Measurements from ENCODE around the gene LPP.

The LPP gene

GRCh38 chr3:188223936-188224335 lies 70.0 kb downstream of the LPP start:
- Histone ChIP-seq H3K9me3 (ENCODE audit: severe bottlenecking) (no peaks in the 10 kb centered on the region), H3K27ac (ENCODE audit: poor library complexity, severe bottlenecking) (no peak overlapping the region), H3K36me3 (ENCODE audit: low read depth) (no peaks in the 10 kb centered on the region), H3K4me1 (ENCODE audit: insufficient read depth, poor library complexity, severe bottlenecking) (peaks cover 3% of the 10 kb centered on the region), H3K27me3 (ENCODE audit: insufficient read depth, poor library complexity, severe bottlenecking) (no peaks in the 10 kb centered on the region), H3K4me3 (ENCODE audit: severe bottlenecking) (no peak overlapping the region)
- DNase-seq (ENCODE audit: low spot score): no peak
- no peak for TF ChIP-seq CTCF (IDR thresholded peaks at IDR 0.05; ENCODE audit: poor library complexity, severe bottlenecking)
- no peak for ATAC-seq (ENCODE audit: low read depth)

GRCh38 chr3:188227442-188227841 lies 73.5 kb downstream of the LPP start:
- no peaks in the 10 kb centered on the region for H3K27me3 ChIP-seq (ENCODE audit: insufficient read depth, poor library complexity, severe bottlenecking)
- no peak for TF ChIP-seq CTCF (IDR thresholded peaks at IDR 0.05; ENCODE audit: poor library complexity, severe bottlenecking)
- no peaks in the 10 kb centered on the region for H3K9me3 ChIP-seq (ENCODE audit: severe bottlenecking)
- H3K4me1 ChIP-seq (ENCODE audit: insufficient read depth, poor library complexity, severe bottlenecking): no peaks in the 10 kb centered on the region
- ATAC-seq (ENCODE audit: low read depth) (no peak), DNase-seq (ENCODE audit: low spot score) (no peak)
- H3K27ac ChIP-seq (ENCODE audit: poor library complexity, severe bottlenecking): no peak overlapping the region
- no peaks in the 10 kb centered on the region for H3K36me3 ChIP-seq (ENCODE audit: low read depth)
- no peak overlapping the region for H3K4me3 ChIP-seq (ENCODE audit: severe bottlenecking)

GRCh38 chr3:188229177-188229576 lies 75.2 kb downstream of the LPP start:
- no peaks in the 10 kb centered on the region for H3K36me3 ChIP-seq (ENCODE audit: low read depth)
- H3K27ac ChIP-seq (ENCODE audit: poor library complexity, severe bottlenecking): no peak overlapping the region
- DNase-seq (ENCODE audit: low spot score): no peak
- H3K27me3 ChIP-seq (ENCODE audit: insufficient read depth, poor library complexity, severe bottlenecking): no peaks in the 10 kb centered on the region
- no peaks in the 10 kb centered on the region for H3K9me3 ChIP-seq (ENCODE audit: severe bottlenecking)
- TF ChIP-seq CTCF (IDR thresholded peaks at IDR 0.05; ENCODE audit: poor library complexity, severe bottlenecking): no peak
- no peak overlapping the region for H3K4me3 ChIP-seq (ENCODE audit: severe bottlenecking)
- ATAC-seq (ENCODE audit: low read depth): no peak
- no peaks in the 10 kb centered on the region for H3K4me1 ChIP-seq (ENCODE audit: insufficient read depth, poor library complexity, severe bottlenecking)

- Histone ChIP-seq H3K4me3 (ENCODE audit: severe bottlenecking) (no peak overlapping the region), H3K27me3 (ENCODE audit: insufficient read depth, poor library complexity, severe bottlenecking) (no peaks in the 10 kb centered on the region), H3K36me3 (ENCODE audit: low read depth) (no peaks in the 10 kb centered on the region), H3K9me3 (ENCODE audit: severe bottlenecking) (no peaks in the 10 kb centered on the region), H3K27ac (ENCODE audit: poor library complexity, severe bottlenecking) (no peak overlapping the region), H3K4me1 (ENCODE audit: insufficient read depth, poor library complexity, severe bottlenecking) (no peaks in the 10 kb centered on the region)
- DNase-seq (ENCODE audit: low spot score): no peak
- no peak for TF ChIP-seq CTCF (IDR thresholded peaks at IDR 0.05; ENCODE audit: poor library complexity, severe bottlenecking)
- ATAC-seq (ENCODE audit: low read depth): no peak
These were observed 75.8 kb downstream of the LPP start for GRCh38 chr3:188229726-188230125.

- H3K36me3 ChIP-seq (ENCODE audit: low read depth): no peaks in the 10 kb centered on the region
- no peaks in the 10 kb centered on the region for H3K27me3 ChIP-seq (ENCODE audit: insufficient read depth, poor library complexity, severe bottlenecking)
- no peak overlapping the region for H3K27ac ChIP-seq (ENCODE audit: poor library complexity, severe bottlenecking)
- no peaks in the 10 kb centered on the region for H3K4me1 ChIP-seq (ENCODE audit: insufficient read depth, poor library complexity, severe bottlenecking)
- TF ChIP-seq CTCF (IDR thresholded peaks at IDR 0.05; ENCODE audit: poor library complexity, severe bottlenecking): no peak
- DNase-seq (ENCODE audit: low spot score) (no peak), ATAC-seq (ENCODE audit: low read depth) (peak; percentile 72; the same call in 2 of the 3 replicates)
- no peak overlapping the region for H3K4me3 ChIP-seq (ENCODE audit: severe bottlenecking)
- H3K9me3 ChIP-seq (ENCODE audit: severe bottlenecking): no peaks in the 10 kb centered on the region
These were observed 77.0 kb downstream of the LPP start for GRCh38 chr3:188230962-188231361.
